SK-N-SH (cell line): ENCODE measurements around the gene CCND2. TPM values are rescaled to one million over a fixed set of nuclear protein-coding genes. Genes with fewer than 3 reads are reported as not detected.

Source experiments
- CTCF ChIA-PET: fragments of 300-600, 350-600 bp; formaldehyde crosslinking; extraction: SDS; loops from one replicate; lab custom pipeline; 2021; lab: Yijun Ruan, JAX
- POLR2A ChIA-PET: fragments of 350-600 bp; sonication (Branson Sonifier 250); formaldehyde crosslinking; extraction: SDS; loops from one replicate; lab custom pipeline; 2020; ENCODE audit warnings: antibody characterized with exemption, inconsistent platforms; lab: Yijun Ruan, JAX
- DNase-seq: peaks from one replicate; pipeline ENCODE4 v3.0.0; 2012
- H2AFZ ChIP-seq: fragments of 200-600 bp; sonication (generic); 2 replicates; pipeline ENCODE4 v1.8.1; 2016; ENCODE audit warnings: antibody characterized with exemption, mild to moderate bottlenecking, low read depth
- H3F3A ChIP-seq: fragments of 200-600 bp; sonication (generic); replicated peaks from 2 replicates; pipeline ENCODE3; 2016; ENCODE audit warnings: antibody characterized with exemption, mild to moderate bottlenecking; ENCODE audit not compliant: insufficient read depth
- H3K27ac ChIP-seq, 2 experiments: fragments of 200-500 bp in 1 of 2; fragments of 200-600 bp in 1 of 2; sonication (Bioruptor generic) in 1 of 2; sonication (generic), shearing (Covaris generic) in 1 of 2; 2 replicates each; pipeline versions ENCODE4 v1.5.1 to v1.6.1; 2014 to 2016; ENCODE audit warnings: low read depth in 2 of 2, inconsistent platforms in 1 of 2, low read length in 1 of 2, mild to moderate bottlenecking in 1 of 2, mixed read lengths in 1 of 2
- H3K27me3 ChIP-seq: fragments of 200-600 bp; sonication (generic), shearing (Covaris generic); 2 replicates; pipeline ENCODE4 v1.6.1; 2016; ENCODE audit warnings: mixed run types; ENCODE audit not compliant: insufficient read depth
- H3K36me3 ChIP-seq, 2 experiments: fragments of 200-500 bp in 1 of 2; fragments of 200-600 bp in 1 of 2; sonication (Bioruptor generic) in 1 of 2; sonication (generic) in 1 of 2; replicated peaks in 1 of 2; 2 replicates each; pipeline versions ENCODE3 to v1.5.1; 2014 to 2016; ENCODE audit warnings: low read length in 1 of 2, mild to moderate bottlenecking in 1 of 2; ENCODE audit not compliant: insufficient read depth in 2 of 2, control insufficient read depth in 1 of 2
- H3K4me1 ChIP-seq, 2 experiments: fragments of 200-500 bp in 1 of 2; fragments of 200-600 bp in 1 of 2; sonication (Bioruptor generic) in 1 of 2; sonication (generic), shearing (Covaris generic) in 1 of 2; 2 replicates each; pipeline versions ENCODE4 v1.5.1 to v1.6.1; 2014 to 2016; ENCODE audit warnings: low read depth in 1 of 2, low read length in 1 of 2, mixed run types in 1 of 2; ENCODE audit not compliant: insufficient read depth in 2 of 2, control insufficient read depth in 1 of 2
- H3K4me2 ChIP-seq: fragments of 200-600 bp; sonication (generic), shearing (Covaris generic); 2 replicates; pipeline ENCODE4 v1.6.1; 2017; ENCODE audit warnings: mixed run types
- H3K4me3 ChIP-seq, 2 experiments: fragments of 200-500 bp in 1 of 2; fragments of 200-600 bp in 1 of 2; sonication (Bioruptor generic) in 1 of 2; sonication (generic), shearing (Covaris generic) in 1 of 2; 2 replicates each; pipeline versions ENCODE4 v1.5.1 to v1.8.1; 2014 to 2016; ENCODE audit warnings: low read depth in 2 of 2, inconsistent platforms in 1 of 2, low read length in 1 of 2, mild to moderate bottlenecking in 1 of 2, mixed read lengths in 1 of 2, moderate library complexity in 1 of 2
- H3K79me2 ChIP-seq: fragments of 200-600 bp; sonication (generic); 2 replicates; pipeline ENCODE4 v1.8.1; 2017; ENCODE audit warnings: mild to moderate bottlenecking; ENCODE audit not compliant: insufficient read depth
- H3K9ac ChIP-seq: fragments of 200-600 bp; sonication (generic); 2 replicates; pipeline ENCODE4 v1.6.1; 2017; ENCODE audit warnings: mixed run types
- H3K9me2 ChIP-seq: fragments of 200-600 bp; sonication (generic); 2 replicates; pipeline ENCODE4 v1.6.1; 2017; ENCODE audit warnings: mixed run types
- H3K9me3 ChIP-seq: fragments of 200-600 bp; sonication (generic); 2 replicates; pipeline ENCODE4 v1.6.1; 2017; ENCODE audit warnings: mixed run types, mild to moderate bottlenecking, moderate library complexity
- H4K20me1 ChIP-seq: fragments of 200-600 bp; sonication (generic); 2 replicates; pipeline ENCODE4 v1.6.1; 2017; ENCODE audit warnings: mild to moderate bottlenecking, mixed run types; ENCODE audit not compliant: insufficient read depth
- CHD2 ChIP-seq: fragments of 150-350 bp; IDR thresholded peaks from 2 replicates; pipeline ENCODE4 v1.6.1; 2018; ENCODE audit warnings: low read length; ENCODE audit not compliant: partially characterized antibody
- CTCF ChIP-seq: fragments of 200-600 bp; sonication (generic); IDR thresholded peaks from 2 replicates; pipeline ENCODE4 v1.6.1; 2017; ENCODE audit warnings: antibody characterized with exemption, mild to moderate bottlenecking, moderate library complexity
- ELF1 ChIP-seq: IDR thresholded peaks from 2 replicates; pipeline ENCODE4 v1.4.0; 2012
- FOSL2 ChIP-seq: IDR thresholded peaks from 2 replicates; pipeline ENCODE4 v1.4.0; 2012; ENCODE audit warnings: low read depth, mild to moderate bottlenecking, moderate library complexity, borderline replicate concordance
- FOXJ3 ChIP-seq: sonication (generic); formaldehyde crosslinking; IDR thresholded peaks from 2 replicates; pipeline ENCODE4 v1.5.1; 2020; ENCODE audit warnings: mild to moderate bottlenecking, missing genetic modification reagents
- FOXM1 ChIP-seq: IDR thresholded peaks from 2 replicates; pipeline ENCODE4 v1.4.0; 2012; ENCODE audit warnings: low read depth, mild to moderate bottlenecking
- MEF2A ChIP-seq: IDR thresholded peaks from 2 replicates; pipeline ENCODE4 v1.4.0; 2012; ENCODE audit warnings: low read depth, borderline replicate concordance
- NFIC ChIP-seq: IDR thresholded peaks from 2 replicates; pipeline ENCODE4 v1.4.0; 2012; ENCODE audit warnings: borderline replicate concordance
- REST ChIP-seq: IDR thresholded peaks from 2 replicates; pipeline ENCODE4 v1.6.1; 2012; ENCODE audit warnings: mild to moderate bottlenecking, low read depth, low read length, moderate library complexity
- TAF1 ChIP-seq: IDR thresholded peaks from 2 replicates; pipeline ENCODE4 v1.6.1; 2012; ENCODE audit warnings: low read depth, mild to moderate bottlenecking, low read length, moderate library complexity, borderline replicate concordance
- USF1 ChIP-seq: IDR thresholded peaks from 2 replicates; pipeline ENCODE4 v1.4.0; 2012; ENCODE audit warnings: low read depth, borderline replicate concordance
- WGBS: methylation state at CpG from one replicate; pipeline ENCODE4 v1.1.6; 2017; ENCODE audit warnings: low lambda C conversion rate; 5-methylcytosine and 5-hydroxymethylcytosine counted together
- polyA plus RNA-seq, 3 experiments: library from polyadenylated mRNA; depleted of rRNA; stranded (reverse); fragments of >200 nt; gene quantifications; 2 replicates each; pipeline ENCODE4 v1.2.3, GENCODE V29; 2012

CCND2 gene
- polyA plus RNA-seq, 1 of the 3 experiments (the other 2 are of a cell fraction): not detected

- no peaks in the 10 kb centered on the region for H3K9me2 ChIP-seq
- H3K4me3 ChIP-seq: no peak overlapping the region
- H3K27me3 ChIP-seq: peaks cover 76% of the 10 kb centered on the region
- no peaks in the 10 kb centered on the region for H3F3A ChIP-seq
- ChIA-PET CTCF (interaction anchor here (0.9 to 1.8 kb wide), 3 partner anchors 27 to 455 kb away, joined by 3 to 7 read pairs (median 4); no protein-coding TSS in a partner anchor), POLR2A (no interaction called here)
- no peaks in the 10 kb centered on the region for H3K36me3 ChIP-seq
- no peak overlapping the region for H3K27ac ChIP-seq
- H3K9ac ChIP-seq: no peak overlapping the region
- TF ChIP-seq ELF1 (no peak), MEF2A (no peak), FOXJ3 (CRISPR knock-in tag) (no peak), TAF1 (no peak), FOSL2 (no peak), CTCF (no peak), REST (no peak), CHD2 (no peak), FOXM1 (no peak), USF1 (no peak), NFIC (no peak)
- no peaks in the 10 kb centered on the region for H4K20me1 ChIP-seq
- no peaks in the 10 kb centered on the region for H3K9me3 ChIP-seq
- no peak for DNase-seq
- WGBS: 7% methylated on average over 3 of the region's 3 CpGs
- H2AFZ ChIP-seq: no peak overlapping the region
- no peaks in the 10 kb centered on the region for H3K79me2 ChIP-seq
- no peak overlapping the region for H3K4me2 ChIP-seq
- H3K4me1 ChIP-seq: peaks cover 0 to 5% of the 10 kb centered on the region in 2 experiments; a peak in 1 of 4 replicates
These were observed 30.2 kb downstream of the CCND2 start for GRCh38 chr12:4303750-4304149.
